Activated T-cell treated with anti-CD3 and anti-CD28 coated beads for 1 hour (primary cell): Measurements from ENCODE around the gene SLC4A1AP.

ENCODE experiments used
- DNase-seq: peaks from one replicate; pipeline ENCODE4 v3.0.0-alpha.2; 2020; ENCODE audit warnings: low read depth

SLC4A1AP gene

DNA sequence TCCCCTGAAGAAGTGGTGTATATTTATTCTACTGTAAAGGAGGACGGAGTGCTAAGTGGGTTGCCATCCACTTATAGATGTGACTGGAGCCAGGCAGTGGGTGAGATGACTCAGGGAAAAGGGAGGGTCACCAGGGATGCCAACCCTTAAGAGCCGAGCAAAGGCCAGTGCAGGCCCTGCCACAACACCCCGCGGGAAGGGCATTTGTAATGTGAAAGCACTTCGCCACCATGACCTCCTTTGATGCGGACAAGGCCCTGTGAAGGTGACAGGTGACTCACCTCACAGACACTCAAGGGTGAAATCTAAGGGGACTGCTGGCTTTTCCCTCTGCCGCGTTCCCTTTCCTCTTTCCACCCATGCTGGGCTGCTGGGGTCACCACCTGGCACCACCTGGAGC is 57.6 kb downstream of the SLC4A1AP start:
- no peak for DNase-seq

DNA sequence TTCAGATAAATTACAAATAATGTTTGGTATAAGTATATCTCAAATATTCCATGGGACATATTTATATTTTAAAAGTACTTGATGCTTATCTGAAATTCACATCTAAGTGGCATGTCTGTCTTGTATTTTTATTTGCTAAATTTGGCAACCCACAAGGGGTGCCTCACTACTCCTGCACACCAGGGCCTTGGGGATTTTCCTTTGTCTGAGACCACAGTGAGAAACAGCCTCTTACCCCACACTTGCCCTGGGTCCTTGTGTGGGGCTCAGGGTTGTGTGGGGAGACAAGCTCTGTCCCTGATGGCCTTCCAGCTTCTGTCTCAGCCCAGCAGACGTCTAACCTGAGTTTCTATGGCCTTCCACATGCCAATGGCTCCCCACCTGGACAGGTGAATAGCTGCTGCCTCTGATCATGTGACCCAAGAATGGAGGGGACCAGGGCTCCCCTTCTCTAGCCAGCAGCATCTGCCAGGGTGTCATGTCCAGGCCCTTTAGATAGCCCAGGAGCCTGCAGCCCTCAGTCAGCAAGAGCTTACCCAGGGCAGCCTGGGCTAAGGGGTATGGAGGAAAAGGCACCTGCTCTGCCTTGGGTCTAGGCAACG is 58.3 kb downstream of the SLC4A1AP start:
- DNase-seq, result no peak

DNA sequence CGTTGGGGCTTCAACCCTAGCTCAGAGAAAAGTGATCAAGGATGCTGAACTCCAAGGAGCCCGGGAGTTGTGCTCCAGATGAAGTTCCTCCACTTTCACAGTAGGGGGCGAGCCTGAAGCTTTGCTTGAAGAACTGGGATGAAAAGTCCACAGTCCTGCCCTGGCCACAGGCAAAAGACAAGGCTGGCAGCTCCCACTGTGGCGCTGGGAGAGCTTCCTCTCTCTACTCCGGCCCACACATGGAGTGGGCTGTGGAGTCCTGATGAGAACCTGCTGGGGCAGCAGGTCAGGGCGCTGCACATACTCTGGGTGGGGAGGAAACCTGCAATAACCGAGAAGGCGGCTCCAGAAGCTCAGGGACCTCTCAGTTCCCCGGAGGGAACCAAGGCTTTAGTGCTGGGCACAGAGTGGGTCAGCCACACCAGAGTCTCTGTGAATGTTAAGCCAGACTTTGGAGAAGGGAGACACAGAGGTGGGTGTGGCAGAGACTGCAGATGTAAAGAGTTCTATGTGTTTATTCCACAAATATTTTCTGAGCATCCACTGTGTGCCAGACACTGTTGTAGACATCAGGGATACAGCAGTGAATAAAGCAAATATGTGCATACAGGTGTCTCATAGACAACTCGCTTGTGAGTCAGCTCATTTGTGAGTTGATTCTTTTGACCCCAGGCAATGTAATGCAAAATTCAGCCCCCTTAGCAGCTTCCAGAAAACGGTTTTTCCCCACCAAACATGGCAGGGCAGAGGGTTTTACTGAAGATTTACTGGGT is 59.9 kb downstream of the SLC4A1AP start:
- DNase-seq, result no peak

DNA sequence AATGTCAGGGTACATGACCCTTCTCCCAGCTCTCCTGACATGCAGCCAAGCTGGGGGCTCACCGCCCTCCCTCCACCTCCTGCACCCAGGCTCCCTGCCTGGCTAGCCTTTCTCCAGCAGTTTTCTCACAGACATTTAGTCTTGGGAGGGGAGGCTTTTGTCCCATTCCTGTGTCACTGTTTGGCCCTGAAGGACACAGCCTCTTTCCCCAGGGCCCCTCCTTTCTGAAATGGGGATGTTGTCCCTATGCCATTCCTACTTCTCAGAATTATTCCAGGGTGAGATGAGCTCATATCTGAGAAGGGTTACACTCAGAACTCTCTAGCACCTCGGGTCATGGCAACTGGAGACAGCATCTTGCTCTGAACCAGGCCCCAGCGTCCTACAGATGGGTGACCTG is 60.5 kb downstream of the SLC4A1AP start:
- no peak for DNase-seq

DNA sequence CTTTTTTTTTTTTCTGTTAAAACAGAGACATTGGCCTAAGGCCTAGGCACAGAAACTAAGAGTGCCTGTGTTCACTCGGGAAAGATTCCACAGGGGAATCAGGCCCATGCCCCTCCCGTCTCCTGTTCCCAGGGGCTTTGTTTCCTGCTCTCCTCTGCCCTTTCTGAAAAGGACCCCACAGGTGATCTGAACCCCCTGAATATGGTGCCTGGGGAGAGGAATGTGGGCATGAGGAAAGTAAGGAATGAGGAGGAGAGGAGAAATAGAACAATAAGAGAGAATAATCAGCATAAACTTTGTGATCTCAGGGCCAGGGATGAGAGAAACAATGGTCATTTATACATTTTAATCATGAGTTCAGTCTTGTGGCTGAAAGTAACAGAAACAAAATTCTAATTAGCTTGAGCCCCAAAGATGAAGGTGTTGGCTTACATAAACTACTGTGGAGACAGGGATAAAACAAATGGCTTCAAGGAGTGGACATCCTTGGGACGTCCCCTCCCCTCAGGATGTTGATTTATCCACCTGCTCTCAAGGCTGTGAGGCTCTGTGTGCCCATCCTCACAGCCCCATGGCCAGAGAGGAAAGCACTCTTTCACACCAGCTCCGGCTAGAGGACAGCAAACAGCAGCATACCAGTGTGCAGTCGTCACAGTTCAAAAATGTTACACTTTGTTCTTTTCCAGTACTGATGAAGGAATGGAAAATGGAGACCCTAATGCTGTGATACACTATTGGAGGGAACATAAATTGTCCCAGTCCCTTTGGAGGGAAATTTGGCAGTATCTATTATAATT is 61.4 kb downstream of the SLC4A1AP start:
- DNase-seq, result no peak

- DNase-seq, result no peak
These were observed 63.6 kb downstream of the SLC4A1AP start for GRCh38 chr2:27727257-27727656.

- DNase-seq, result no peak
These were observed 64.6 kb downstream of the SLC4A1AP start for GRCh38 chr2:27728081-27728858.

- DNase-seq, result no peak
These were observed 65.5 kb downstream of the SLC4A1AP start for GRCh38 chr2:27729198-27729597.

GRCh38 chr2:27729614-27730013 is 65.9 kb downstream of the SLC4A1AP start:
- DNase-seq, result no peak

DNA sequence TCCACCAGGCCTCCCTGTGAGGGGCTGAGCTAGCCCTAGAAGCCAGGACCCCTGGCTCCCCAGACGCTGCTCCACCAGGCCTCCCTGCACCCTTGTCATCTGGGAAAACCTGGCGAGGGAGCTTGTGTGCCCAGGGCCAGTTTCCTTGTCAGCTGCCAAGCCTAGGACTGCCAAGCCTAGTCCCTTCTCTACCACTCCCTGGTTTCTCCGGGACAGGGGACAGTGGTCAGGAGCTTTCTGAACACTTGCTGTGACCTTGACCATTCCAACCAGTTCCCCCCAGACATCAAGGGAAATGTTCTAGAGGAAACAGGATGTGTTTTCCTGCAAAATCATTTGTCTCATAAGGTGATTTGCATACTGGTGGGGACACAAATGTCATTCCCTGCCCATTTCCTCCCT is 66.6 kb downstream of the SLC4A1AP start:
- no peak for DNase-seq

GRCh38 chr2:27730980-27731691 is 67.4 kb downstream of the SLC4A1AP start:
- DNase-seq, result no peak

- DNase-seq, result no peak
These were observed 70.6 kb downstream of the SLC4A1AP start for GRCh38 chr2:27734305-27734704.

DNA sequence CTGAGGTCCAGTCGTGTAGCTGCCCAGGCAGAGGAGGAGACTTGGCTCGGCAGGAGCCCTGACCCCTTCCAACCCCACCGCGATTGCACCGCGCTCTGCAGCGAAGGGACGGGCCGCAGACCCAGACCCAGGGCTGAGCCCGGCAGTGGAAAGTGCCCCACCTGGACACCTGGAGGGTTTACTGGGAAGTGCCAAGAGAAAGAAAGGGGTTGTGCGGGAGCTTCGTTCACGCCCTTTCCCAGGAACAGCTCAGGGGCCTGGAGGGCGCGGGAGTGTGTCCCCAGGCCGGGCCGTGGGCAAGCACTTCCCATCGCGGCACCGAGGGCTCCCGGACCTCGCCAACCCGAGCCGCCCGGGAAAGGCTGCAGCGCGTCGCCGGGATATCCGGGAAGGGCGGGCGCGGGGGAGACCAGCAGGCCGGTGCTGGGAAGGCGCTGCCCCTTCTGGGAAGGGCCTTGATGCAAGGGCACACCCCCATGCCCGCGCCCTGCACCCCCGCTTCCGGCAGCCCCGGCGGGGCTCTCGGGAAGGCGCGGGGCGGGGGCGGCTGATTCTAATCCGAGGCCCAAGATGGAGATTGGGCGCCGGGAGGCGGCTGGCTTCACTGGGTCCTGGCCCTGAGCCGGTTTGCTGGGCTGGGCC is 71.7 kb downstream of the SLC4A1AP start:
- DNase-seq, result peak; percentile 43

GRCh38 chr2:27736031-27736889 is 72.6 kb downstream of the SLC4A1AP start:
- no peak for DNase-seq

GRCh38 chr2:27736890-27737204 is 73.2 kb downstream of the SLC4A1AP start:
- DNase-seq, result no peak

- no peak for DNase-seq
These were observed 74.1 kb downstream of the SLC4A1AP start for GRCh38 chr2:27737676-27738348.

DNA sequence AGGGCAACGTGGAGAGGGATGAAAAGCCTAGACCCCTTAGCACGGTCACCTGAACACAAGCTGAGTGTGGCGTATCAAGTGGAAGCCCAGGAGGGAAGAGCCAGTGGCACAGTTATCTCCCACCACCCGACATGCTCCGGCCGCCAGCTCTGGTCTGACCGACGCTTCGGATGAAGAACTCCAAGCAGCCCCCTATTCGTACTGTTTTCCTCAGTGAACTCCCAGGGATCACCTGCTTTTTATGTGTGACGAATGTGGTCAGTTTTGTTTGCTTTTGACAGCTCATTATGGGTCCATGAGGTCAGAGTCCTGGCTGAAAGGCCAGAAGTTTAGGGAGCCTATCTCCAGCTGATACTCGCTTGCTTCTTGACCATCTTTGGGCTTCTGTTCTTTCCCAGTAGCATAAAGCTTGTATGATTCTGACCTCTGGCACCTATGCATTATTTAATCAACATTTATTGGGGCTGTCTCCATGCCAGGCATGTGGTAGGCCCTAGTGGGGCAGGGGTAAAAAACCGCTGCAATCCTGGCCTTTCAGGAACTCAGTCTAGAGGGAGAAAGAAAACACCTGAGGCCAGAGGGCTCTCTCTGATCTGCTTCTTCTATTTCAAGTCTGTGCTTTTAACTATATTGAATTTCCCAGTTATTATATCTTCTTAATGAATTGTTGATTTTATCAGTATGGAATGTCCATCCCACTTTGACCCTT is 74.8 kb downstream of the SLC4A1AP start:
- no peak for DNase-seq

- DNase-seq, result no peak
These were observed 75.3 kb downstream of the SLC4A1AP start for GRCh38 chr2:27739058-27739373.

DNA sequence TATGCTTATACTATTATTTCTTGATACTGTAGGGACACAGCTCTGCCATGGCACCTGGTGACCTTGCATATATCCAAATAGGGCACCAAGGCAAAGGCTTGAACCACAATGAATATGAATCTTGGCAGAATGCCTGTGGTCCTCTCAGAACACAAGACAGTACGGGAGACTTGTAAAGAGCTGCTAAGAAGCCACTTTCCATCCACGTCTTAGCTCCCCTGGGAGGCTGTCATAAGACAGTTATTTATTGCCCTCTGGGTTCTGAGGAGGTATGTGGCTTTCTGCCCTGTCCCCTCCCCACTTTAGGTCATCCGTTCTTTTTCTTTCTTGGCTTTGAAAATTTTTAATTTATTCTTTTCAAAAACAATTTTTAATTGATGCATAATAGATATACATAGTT is 78.0 kb downstream of the SLC4A1AP start:
- DNase-seq, result no peak
